ENCODE data around the gene TMEM107.

Gene TMEM107

GRCh38 chr17:8162233-8162996, 13.8 kb downstream of the TMEM107 start, which contains the start of gene VAMP2:
TSS of gene VAMP2 (minus strand) at chr17:8162948. CDS start at chr17:8162879, 69 bp downstream.
- DNase-seq (ENCODE audit: low read depth in 1 of 2, low spot score in 1 of 2): peak in 1 of 2 experiments; percentile 37
- TF ChIP-seq SPI1 (IDR thresholded peaks at IDR 0.05; ENCODE audit: borderline replicate concordance, low read depth): no peak
- TF ChIP-seq POLR2AphosphoS5 (IDR thresholded peaks at IDR 0.05; ENCODE audit: low read depth): peak; percentile 51; the same call in 1 of the 2 replicates
- TF ChIP-seq CTCF (IDR thresholded peaks at IDR 0.05; ENCODE audit: insufficient read depth, low read length): no peak
- no peak for TF ChIP-seq GABPA (IDR thresholded peaks at IDR 0.05; ENCODE audit: low read depth)
- H3K27me3 ChIP-seq (ENCODE audit: insufficient read depth, poor library complexity, severe bottlenecking): no peaks in the 10 kb centered on the region
- H3K4me3 ChIP-seq (replicated peaks; ENCODE audit: insufficient read depth, low read length): peak within 1 kb of the TSS; percentile 76
- peak within 1 kb of the TSS; percentile 75 for H3K27ac ChIP-seq (replicated peaks)

GRCh38 chr17:8161289-8162232, 14.6 kb downstream of the TMEM107 start:
- no peak for DNase-seq (ENCODE audit: low read depth in 1 of 2, low spot score in 1 of 2)
- H3K4me3 ChIP-seq (replicated peaks; ENCODE audit: insufficient read depth, low read length): peak overlapping the region; percentile 76
- TF ChIP-seq SPI1 (IDR thresholded peaks at IDR 0.05; ENCODE audit: borderline replicate concordance, low read depth) (no peak), POLR2AphosphoS5 (IDR thresholded peaks at IDR 0.05; ENCODE audit: low read depth) (no peak), GABPA (IDR thresholded peaks at IDR 0.05; ENCODE audit: low read depth) (no peak), CTCF (IDR thresholded peaks at IDR 0.05; ENCODE audit: insufficient read depth, low read length) (no peak)
- TF ChIP-seq, protein P1, sequence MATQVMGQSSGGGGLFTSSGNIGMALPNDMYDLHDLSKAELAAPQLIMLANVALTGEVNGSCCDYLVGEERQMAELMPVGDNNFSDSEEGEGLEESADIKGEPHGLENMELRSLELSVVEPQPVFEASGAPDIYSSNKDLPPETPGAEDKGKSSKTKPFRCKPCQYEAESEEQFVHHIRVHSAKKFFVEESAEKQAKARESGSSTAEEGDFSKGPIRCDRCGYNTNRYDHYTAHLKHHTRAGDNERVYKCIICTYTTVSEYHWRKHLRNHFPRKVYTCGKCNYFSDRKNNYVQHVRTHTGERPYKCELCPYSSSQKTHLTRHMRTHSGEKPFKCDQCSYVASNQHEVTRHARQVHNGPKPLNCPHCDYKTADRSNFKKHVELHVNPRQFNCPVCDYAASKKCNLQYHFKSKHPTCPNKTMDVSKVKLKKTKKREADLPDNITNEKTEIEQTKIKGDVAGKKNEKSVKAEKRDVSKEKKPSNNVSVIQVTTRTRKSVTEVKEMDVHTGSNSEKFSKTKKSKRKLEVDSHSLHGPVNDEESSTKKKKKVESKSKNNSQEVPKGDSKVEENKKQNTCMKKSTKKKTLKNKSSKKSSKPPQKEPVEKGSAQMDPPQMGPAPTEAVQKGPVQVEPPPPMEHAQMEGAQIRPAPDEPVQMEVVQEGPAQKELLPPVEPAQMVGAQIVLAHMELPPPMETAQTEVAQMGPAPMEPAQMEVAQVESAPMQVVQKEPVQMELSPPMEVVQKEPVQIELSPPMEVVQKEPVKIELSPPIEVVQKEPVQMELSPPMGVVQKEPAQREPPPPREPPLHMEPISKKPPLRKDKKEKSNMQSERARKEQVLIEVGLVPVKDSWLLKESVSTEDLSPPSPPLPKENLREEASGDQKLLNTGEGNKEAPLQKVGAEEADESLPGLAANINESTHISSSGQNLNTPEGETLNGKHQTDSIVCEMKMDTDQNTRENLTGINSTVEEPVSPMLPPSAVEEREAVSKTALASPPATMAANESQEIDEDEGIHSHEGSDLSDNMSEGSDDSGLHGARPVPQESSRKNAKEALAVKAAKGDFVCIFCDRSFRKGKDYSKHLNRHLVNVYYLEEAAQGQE (IDR thresholded peaks at IDR 0.05; ENCODE audit: insufficient replicate concordance, low read depth): no peak
- no peaks in the 10 kb centered on the region for H3K27me3 ChIP-seq (ENCODE audit: insufficient read depth, poor library complexity, severe bottlenecking)
- H3K27ac ChIP-seq (replicated peaks): peak overlapping the region; percentile 67; the same call in 1 of the 2 replicates

DNA sequence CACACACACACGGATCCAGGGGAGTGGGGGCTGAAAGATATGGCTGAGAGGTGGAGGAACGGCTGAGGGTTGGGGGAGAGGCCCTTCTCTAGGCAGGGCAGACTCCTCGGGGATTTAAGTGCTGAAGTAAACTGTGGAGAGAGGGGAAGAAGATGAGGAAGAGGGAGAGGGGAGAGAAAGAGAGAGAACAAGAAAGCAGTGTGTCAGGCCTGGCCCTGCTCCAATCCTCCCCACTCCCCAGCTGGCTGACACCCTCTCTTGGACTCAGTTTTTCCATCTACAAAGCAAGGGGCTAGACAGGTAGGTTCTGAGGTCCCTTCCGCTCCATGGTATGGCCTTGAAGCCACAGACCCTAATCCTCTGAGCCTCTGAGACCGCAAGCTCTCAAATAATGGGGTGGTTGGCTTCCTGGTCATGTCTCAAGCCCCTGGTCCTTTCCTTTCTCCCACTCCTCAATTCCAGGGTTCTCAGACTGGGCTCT, 15.4 kb downstream of the TMEM107 start:
- H3K4me3 ChIP-seq (replicated peaks; ENCODE audit: insufficient read depth, low read length): no peak overlapping the region
- no peak for DNase-seq (ENCODE audit: low read depth in 1 of 2, low spot score in 1 of 2)
- H3K27me3 ChIP-seq (ENCODE audit: insufficient read depth, poor library complexity, severe bottlenecking): no peaks in the 10 kb centered on the region
- H3K27ac ChIP-seq (replicated peaks): no peak overlapping the region
- TF ChIP-seq CTCF (IDR thresholded peaks at IDR 0.05; ENCODE audit: insufficient read depth, low read length) (no peak), GABPA (IDR thresholded peaks at IDR 0.05; ENCODE audit: low read depth) (no peak), POLR2AphosphoS5 (IDR thresholded peaks at IDR 0.05; ENCODE audit: low read depth) (no peak), SPI1 (IDR thresholded peaks at IDR 0.05; ENCODE audit: borderline replicate concordance, low read depth) (no peak)
- TF ChIP-seq, protein P1 (IDR thresholded peaks at IDR 0.05; ENCODE audit: insufficient replicate concordance, low read depth): no peak

All from HL-60 (cell line).